Epithelial cell of proximal tubule (primary cell): Measurements from ENCODE around the gene NCOA7. TPM values are rescaled to one million over a fixed set of nuclear protein-coding genes. Genes with fewer than 3 reads are reported as not detected.
"Not testable (repeated sequence)": the region's sequence is repeated elsewhere in the genome, so short reads cannot be mapped to it uniquely, and the experiment has no call there.

ENCODE experiments used
- DNase-seq: peaks from one replicate; pipeline ENCODE4 v3.0.0-alpha.2; 2011; ENCODE audit warnings: low read depth
- H3K4me3 ChIP-seq: 2 replicates; pipeline ENCODE4 v1.5.1; 2011; ENCODE audit warnings: low read depth, mild to moderate bottlenecking, low read length
- total RNA-seq: library from RNA; depleted of rRNA; stranded (reverse); fragments of >200 nt; gene quantifications from 2 replicates; pipeline ENCODE4 v1.2.3, GENCODE V29; 2015
- TF ChIP-seq, protein P1 (sequence below): conservative IDR thresholded peaks from 2 replicates; pipeline ENCODE4 v1.5.1; 2012; ENCODE audit warnings: low read depth, mild to moderate bottlenecking, low read length

NCOA7 gene
- total RNA-seq, 1 donor from 2014 or later = 8.2 TPM

GRCh38 chr6:125839471-125839870 is 48.7 kb downstream of the NCOA7 start:
- H3K4me3 ChIP-seq = no peak overlapping the region
- DNase-seq = no peak
- TF ChIP-seq, protein P1, sequence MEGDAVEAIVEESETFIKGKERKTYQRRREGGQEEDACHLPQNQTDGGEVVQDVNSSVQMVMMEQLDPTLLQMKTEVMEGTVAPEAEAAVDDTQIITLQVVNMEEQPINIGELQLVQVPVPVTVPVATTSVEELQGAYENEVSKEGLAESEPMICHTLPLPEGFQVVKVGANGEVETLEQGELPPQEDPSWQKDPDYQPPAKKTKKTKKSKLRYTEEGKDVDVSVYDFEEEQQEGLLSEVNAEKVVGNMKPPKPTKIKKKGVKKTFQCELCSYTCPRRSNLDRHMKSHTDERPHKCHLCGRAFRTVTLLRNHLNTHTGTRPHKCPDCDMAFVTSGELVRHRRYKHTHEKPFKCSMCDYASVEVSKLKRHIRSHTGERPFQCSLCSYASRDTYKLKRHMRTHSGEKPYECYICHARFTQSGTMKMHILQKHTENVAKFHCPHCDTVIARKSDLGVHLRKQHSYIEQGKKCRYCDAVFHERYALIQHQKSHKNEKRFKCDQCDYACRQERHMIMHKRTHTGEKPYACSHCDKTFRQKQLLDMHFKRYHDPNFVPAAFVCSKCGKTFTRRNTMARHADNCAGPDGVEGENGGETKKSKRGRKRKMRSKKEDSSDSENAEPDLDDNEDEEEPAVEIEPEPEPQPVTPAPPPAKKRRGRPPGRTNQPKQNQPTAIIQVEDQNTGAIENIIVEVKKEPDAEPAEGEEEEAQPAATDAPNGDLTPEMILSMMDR = no peak

GRCh38 chr6:125839879-125840278 is 49.1 kb downstream of the NCOA7 start:
- TF ChIP-seq, protein P1 = no peak
- no peak overlapping the region for H3K4me3 ChIP-seq
- no peak for DNase-seq

GRCh38 chr6:125841356-125842090 is 50.8 kb downstream of the NCOA7 start:
- H3K4me3 ChIP-seq = no peak overlapping the region
- no peak for DNase-seq
- TF ChIP-seq, protein P1 = no peak

DNA sequence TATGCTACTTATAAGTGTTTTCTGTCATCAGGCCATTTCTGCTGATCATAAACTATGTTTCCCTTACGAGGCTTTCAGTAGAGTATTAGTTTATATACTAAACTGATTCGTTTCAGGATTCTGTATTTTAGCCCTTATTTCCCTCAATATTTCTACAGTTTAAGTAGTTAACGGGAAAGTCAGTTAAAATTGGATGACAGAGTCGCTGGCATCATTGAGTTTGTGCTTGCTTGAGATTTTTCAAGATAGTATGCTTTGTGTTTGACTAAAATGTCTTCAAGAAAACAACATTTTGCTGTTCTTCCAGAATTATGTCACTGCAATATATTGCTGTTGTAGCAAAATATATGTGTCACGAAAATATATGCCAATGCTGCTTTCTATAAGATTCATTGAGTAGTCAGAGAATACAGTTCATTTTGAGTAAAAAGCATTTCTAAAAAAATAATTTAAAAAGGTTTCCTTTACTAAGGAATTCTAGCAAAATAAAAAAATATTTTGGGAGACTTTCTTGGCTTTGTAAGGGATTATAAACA is 51.4 kb downstream of the NCOA7 start:
- H3K4me3 ChIP-seq = no peak overlapping the region
- no peak for DNase-seq
- TF ChIP-seq, protein P1 = no peak

DNA sequence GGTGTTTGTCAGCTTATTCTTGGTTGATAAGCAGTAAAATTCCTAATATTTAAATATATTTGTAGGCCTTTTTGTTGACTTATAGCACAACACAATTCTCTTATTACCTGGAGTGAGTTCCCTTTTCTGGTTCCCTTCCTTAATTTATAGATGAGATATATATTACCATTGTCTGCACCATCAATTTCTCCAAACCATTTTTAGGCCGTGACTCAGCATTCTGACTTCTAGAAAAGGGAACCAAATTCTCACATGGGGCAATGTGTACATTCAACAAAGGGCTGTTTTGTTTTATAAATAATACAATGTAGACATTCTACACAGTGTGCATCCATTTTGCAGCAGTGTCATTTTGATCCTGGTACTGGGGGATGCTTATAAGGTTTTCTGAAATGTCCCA is 52.8 kb downstream of the NCOA7 start:
- no peak overlapping the region for H3K4me3 ChIP-seq
- no peak for DNase-seq
- TF ChIP-seq, protein P1 = no peak

GRCh38 chr6:125844989-125845388 is 54.2 kb downstream of the NCOA7 start:
- DNase-seq = no peak
- TF ChIP-seq, protein P1 = no peak
- no peak overlapping the region for H3K4me3 ChIP-seq

DNA sequence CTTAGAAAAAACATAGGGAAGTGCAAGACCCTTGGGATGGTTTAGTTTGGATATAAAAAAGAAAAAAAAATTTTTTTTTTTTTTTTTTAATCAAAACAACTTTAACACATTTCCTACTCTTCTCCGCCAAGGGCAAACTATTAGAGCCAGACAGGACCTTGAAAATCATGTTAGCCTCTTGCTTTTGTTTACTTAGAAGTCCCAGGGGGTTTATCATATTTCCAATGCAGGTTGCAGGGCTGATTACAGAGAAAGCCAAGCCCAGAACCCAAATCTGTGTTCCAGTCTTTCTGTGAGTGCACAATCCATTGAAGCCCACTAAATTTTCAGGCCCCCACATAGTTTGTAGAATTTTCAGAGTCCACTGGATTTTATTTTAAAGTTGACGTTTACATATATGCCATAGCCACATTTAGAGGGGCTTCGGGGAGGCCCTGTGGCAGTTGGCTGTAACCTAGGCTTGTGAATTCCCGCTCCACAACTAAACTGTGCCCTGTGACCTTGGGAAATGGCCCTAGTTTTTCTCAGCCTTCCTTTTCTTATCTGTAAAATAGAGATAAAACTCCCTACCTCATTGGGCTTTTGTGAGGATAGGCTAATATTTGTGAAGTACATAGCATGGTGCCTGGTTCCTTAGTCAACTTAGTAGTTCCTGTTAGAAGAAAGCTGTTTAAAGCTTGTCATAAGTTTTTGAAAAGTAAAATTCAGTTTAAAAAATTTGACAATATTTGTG is 55.7 kb downstream of the NCOA7 start:
- TF ChIP-seq, protein P1 = no peak
- no peak for DNase-seq
- H3K4me3 ChIP-seq = no peak overlapping the region

GRCh38 chr6:125848286-125848685 is 57.5 kb downstream of the NCOA7 start:
- H3K4me3 ChIP-seq, DNase-seq: not testable (repeated sequence)
